ENCODE measurements around the gene PMPCA. TPM values are rescaled to one million over a fixed set of nuclear protein-coding genes. Genes with fewer than 3 reads are reported as not detected.

The PMPCA gene
- total and polyA plus RNA-seq, 2 of the 8 experiments (the other 6 are each of a cell fraction or from before 2014, with no cell fraction given): 60.0 to 88.2 TPM

GRCh38 chr9:136412962-136413361 is 2.5 kb downstream of the PMPCA start:
- Histone ChIP-seq H3K79me2 (ENCODE audit: control insufficient read depth in 1 of 2, insufficient read depth in 2 of 2, low read length in 2 of 2) (peaks cover 11 to 51% of the 10 kb centered on the region in 2 experiments), H3K4ac (replicated peaks; ENCODE audit: insufficient read length, low read depth, low read length) (no peak overlapping the region), H3K27ac (ENCODE audit: low read depth, low read length) (no peak overlapping the region), H3K36me3 (ENCODE audit: control insufficient read depth in 2 of 4, insufficient read depth in 4 of 4, low read length in 3 of 4) (peaks cover 23 to 42% (median 35%) of the 10 kb centered on the region in 4 experiments), H2BK15ac (ENCODE audit: low read length) (no peak overlapping the region), H2BK20ac (ENCODE audit: low read length) (no peak overlapping the region), H3K4me3 (ENCODE audit: extremely low read depth in 1 of 4, insufficient read depth in 2 of 4, low read depth in 3 of 4, low read length in 4 of 4) (no peak overlapping the region), H3K4me2 (ENCODE audit: insufficient read depth in 1 of 2, low read depth in 2 of 2, low read length in 2 of 2) (no peak overlapping the region), H3K23ac (ENCODE audit: insufficient read length) (no peak overlapping the region), H3K18ac (ENCODE audit: extremely low read depth, low read length) (no peak overlapping the region), H3K4me1 (replicated peaks in 1 of 4; ENCODE audit: control insufficient read depth in 3 of 4, insufficient read depth in 4 of 4, low read length in 3 of 4) (peaks cover 0 to 3% (median 3%) of the 10 kb centered on the region in 4 experiments; a peak in 4 of 7 replicates), H4K8ac (ENCODE audit: extremely low read depth, insufficient read depth, low read length) (no peak overlapping the region), H4K91ac (replicated peaks; ENCODE audit: insufficient read length, low read length) (no peak overlapping the region), H3K9me3 (ENCODE audit: insufficient read depth in 2 of 2, low read depth in 1 of 2, low read length in 1 of 2) (no peaks in the 10 kb centered on the region), H2BK5ac (ENCODE audit: low read depth, low read length) (no peak overlapping the region), H2AFZ (ENCODE audit: low read length) (no peak overlapping the region), H2AK5ac (ENCODE audit: low read depth, low read length) (no peak overlapping the region), H3K27me3 (replicated peaks in 1 of 4; ENCODE audit: control insufficient read depth in 3 of 4, extremely low read depth in 1 of 4, insufficient read depth in 3 of 4, low read length in 3 of 4) (no peaks in the 10 kb centered on the region), H2BK12ac (ENCODE audit: low read depth, low read length) (no peak overlapping the region), H3K9ac (replicated peaks in 1 of 4; ENCODE audit: extremely low read depth in 1 of 4, low read depth in 3 of 4, low read length in 3 of 4) (no peak overlapping the region), H3K23me2 (ENCODE audit: low read depth, low read length) (peaks cover 9% of the 10 kb centered on the region), H2BK120ac (replicated peaks; ENCODE audit: low read depth, low read length) (no peak overlapping the region), H3K79me1 (ENCODE audit: low read depth, low read length) (peaks cover 20% of the 10 kb centered on the region), H3K56ac (replicated peaks; ENCODE audit: insufficient read length, low read depth, low read length) (no peak overlapping the region), H4K20me1 (replicated peaks in 1 of 2; ENCODE audit: control insufficient read depth in 1 of 2, insufficient read depth in 2 of 2, low read length in 2 of 2) (peaks cover 14 to 17% of the 10 kb centered on the region in 2 experiments), H3K14ac (ENCODE audit: insufficient read length) (no peak overlapping the region), H4K5ac (ENCODE audit: insufficient read length, low read depth, low read length) (no peak overlapping the region)
- ChIA-PET CTCF (ENCODE audit: partially characterized antibody) (interaction anchor here (0.7 to 2.1 kb wide), 7 partner anchors 8 to 137 kb away, joined by 3 to 7 read pairs (median 3); no protein-coding TSS in a partner anchor), POLR2A (ENCODE audit: partially characterized antibody) (interaction anchor here (0.6 to 8.0 kb wide), 4 partner anchors 12 to 30 kb away, joined by 3 to 123 read pairs (median 15); partner anchors contain the start of gene SNAPC4)
- FAIRE-seq (no peak), DNase-seq (ENCODE audit: low read depth in 1 of 2, low spot score in 2 of 2) (no peak)
- 91% methylated on average over 9 of the region's 9 CpGs; no CpG with 5 or more reads in 1 of the 2 experiments for WGBS, 2 experiments (ENCODE audit: extremely low coverage in 1 of 2, insufficient coverage in 1 of 2, insufficient read length in 1 of 2, insufficient replicate concordance in 2 of 2, low coverage in 1 of 2, low lambda C conversion rate in 2 of 2, missing lambda C conversion rate in 1 of 2)
- no peak for TF ChIP-seq ASH2L (IDR thresholded peaks at IDR 0.05; ENCODE audit: low read length)
- TF ChIP-seq SIRT6 (IDR thresholded peaks at IDR 0.05; ENCODE audit: low read length): no peak
- TF ChIP-seq SUZ12 (IDR thresholded peaks at IDR 0.05; ENCODE audit: low read length): no peak
- TF ChIP-seq KDM5A (IDR thresholded peaks at IDR 0.05; ENCODE audit: low read length): no peak
- TF ChIP-seq RAD21 (IDR thresholded peaks at IDR 0.05 in 1 of 2, conservative IDR thresholded peaks at IDR 0.05 in 1 of 2; ENCODE audit: low read depth in 2 of 2, low read length in 2 of 2): no peak

Measured in H1 (cell line).